ENCODE results near the gene AKAP12.
A peak's percentile ranks its signal among the peaks of the same experiment; 100 is the strongest.
"Not testable (repeated sequence)": the region's sequence is repeated elsewhere in the genome, so short reads cannot be mapped to it uniquely, and the experiment has no call there.

Gene AKAP12

DNA sequence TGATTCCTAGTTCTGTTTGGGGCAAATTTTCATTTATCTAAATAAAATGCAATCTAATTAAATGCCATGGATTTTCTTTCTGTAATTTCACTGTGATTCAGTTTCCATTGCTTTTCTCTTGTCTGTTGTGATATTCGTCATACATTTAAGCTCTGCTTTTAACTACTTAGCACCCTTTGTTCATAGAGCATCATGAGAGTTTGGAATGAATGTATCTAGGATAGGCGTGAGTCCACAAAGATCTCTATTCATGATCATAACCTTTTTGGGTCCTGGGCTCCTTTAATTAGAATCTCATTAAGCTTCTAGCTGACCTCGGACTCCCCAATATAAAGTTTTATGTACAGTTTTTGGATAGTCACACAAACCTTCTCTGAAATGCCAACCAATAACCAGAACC lies 118.7 kb downstream of the AKAP12 start:
- no peak for DNase-seq (ENCODE audit: low read depth, low spot score)
- no peak overlapping the region for H3K4me3 ChIP-seq (ENCODE audit: low read length)

DNA sequence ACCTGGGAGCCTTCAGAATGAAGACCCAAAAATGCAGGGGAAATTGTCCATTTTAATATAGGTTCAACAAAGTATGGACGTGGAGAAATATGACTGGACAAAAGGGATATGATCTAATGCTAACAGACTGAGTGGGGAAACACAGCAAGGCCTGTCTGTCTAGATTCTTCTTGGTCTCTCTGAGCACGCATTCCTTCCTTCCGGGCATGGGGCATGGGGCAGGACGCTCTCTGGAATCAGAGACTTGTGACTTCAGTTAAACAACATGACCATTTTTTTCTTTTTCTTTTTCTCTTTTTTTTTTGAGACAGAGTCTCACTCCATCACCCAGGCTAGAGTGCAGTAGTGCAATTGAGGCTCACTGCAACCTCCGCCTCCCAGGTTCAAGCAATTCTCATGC lies 119.7 kb downstream of the AKAP12 start:
- no peak for DNase-seq (ENCODE audit: low read depth, low spot score)
- no peak overlapping the region for H3K4me3 ChIP-seq (ENCODE audit: low read length)

DNA sequence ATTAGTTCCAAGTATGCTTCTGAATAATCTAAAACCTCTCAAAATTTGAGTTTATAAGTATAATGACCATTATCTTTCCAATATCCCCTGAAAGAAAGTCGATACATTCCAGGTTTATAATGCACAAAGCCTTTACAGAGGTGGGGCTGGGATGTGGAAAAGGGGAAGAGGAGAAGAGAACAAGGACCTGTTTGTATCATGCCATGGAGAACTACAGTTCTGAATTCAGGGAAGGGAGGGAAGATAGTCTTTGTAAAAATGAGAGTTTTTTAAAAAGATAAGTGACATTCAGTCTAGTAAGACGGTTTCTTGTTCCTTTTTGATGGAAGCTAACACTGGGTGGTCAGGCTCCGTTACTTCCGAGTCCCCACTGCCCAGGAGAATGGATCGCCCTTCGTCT lies 125.5 kb downstream of the AKAP12 start:
- no peak for DNase-seq (ENCODE audit: low read depth, low spot score)
- no peak overlapping the region for H3K4me3 ChIP-seq (ENCODE audit: low read length)

DNA sequence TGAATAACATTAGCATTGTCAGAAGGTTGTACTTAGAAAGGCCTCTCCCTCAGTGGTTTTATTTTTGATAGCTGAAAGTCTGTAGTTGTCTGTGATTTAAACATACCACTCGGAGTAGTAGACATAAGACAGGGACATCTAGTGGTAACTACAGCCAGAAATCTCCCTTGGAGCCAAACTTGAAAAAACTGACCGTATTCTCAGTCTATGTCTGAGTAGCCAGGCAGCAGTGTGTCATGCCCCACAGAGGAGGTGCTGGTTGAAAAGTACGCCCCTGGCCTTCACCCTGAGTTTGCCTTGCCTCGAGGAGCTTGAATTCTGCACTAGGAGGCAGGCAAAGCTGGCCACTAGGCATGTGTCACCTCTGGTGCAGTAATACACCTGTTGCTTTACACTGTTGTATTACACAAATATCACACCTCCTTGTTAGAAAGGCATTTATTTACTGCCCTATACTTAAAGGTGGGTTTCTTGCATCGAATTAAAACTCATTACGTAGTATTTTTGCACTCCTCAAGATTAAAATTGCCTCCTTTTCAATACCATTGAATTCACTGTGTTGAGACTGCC lies 130.8 kb downstream of the AKAP12 start:
- no peak for DNase-seq (ENCODE audit: low read depth, low spot score)
- H3K4me3 ChIP-seq (ENCODE audit: low read length): no peak overlapping the region

DNA sequence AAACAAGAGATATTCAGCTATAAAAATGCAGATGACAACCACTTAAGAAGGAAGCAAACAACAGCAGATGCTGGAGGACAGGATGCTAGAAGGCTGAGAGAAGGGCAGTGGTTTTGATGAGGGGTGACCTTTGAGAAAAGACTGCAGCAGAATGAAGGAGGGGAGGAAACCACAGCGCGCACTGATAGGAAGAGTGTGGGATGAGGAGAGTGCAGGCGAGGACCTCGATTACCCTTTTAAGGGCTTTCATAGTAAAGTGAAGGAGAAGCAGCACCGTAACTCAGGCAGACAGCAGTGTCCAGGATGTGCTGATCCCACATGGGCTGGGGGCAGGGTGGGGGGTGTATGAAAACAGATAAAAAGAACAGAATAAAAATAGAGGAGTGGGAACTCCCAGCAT lies 132.4 kb downstream of the AKAP12 start:
- peak; percentile 48 for DNase-seq (ENCODE audit: low read depth, low spot score)
- no peak overlapping the region for H3K4me3 ChIP-seq (ENCODE audit: low read length)

DNA sequence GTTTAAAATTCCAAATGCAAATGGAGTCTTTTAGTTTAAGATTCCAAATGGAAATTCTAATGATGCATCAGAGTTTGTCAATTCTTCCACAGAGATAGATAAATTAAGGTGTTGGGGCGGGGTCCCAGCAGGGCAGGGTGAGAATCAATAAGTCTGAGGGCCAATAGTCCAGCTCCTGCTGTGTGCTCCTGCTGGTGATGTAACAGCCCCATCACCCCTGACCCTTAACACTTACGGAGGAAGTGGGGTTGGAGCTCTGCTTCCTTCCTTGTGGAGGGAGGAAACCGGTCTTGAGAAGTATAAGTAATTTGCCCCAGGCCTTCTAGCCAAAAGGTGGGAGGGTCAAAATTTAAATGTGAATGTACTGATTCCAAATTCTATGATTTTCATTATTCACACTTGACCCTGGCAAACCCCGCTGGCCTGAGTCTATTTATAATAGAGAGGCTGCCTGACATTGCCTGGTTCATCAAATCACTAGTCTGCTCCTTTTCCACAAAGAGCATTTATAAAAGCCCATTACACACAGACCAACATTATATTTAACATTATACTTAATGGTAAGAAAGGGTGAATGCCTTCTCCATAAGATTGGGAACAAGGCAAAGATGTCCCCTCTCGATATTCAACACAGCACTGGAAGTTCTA lies 134.4 kb downstream of the AKAP12 start:
- DNase-seq (ENCODE audit: low read depth, low spot score): no peak

DNA sequence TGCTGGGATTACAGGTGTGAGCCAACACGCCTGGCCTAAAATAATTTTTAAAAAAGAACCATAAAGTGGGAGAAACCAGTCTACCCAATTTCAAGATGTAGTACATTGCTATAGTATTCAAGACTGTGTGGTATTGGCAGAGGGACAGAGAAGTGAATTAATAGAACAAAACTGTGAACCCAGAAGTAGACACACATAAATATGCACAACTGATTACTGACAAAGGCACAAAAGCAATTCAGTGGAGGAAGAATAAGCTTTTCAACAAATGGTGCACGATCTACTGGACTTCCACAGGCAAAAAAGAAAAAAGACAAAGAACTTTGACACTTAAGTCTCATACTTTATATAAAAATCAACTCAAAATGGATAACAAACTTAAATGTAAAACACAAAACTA lies 136.1 kb downstream of the AKAP12 start:
- no peak overlapping the region for H3K4me3 ChIP-seq (ENCODE audit: low read length)
- DNase-seq (ENCODE audit: low read depth, low spot score): no peak

More for the DNA sequence above, 134.4 kb downstream of the AKAP12 start:
- no peak overlapping the region for H3K4me3 ChIP-seq (ENCODE audit: low read length)

GRCh38 chr6:151376440-151376839 lies 136.7 kb downstream of the AKAP12 start:
- H3K4me3 ChIP-seq (ENCODE audit: low read length): no peak overlapping the region
- peak; percentile 50 for DNase-seq (ENCODE audit: low read depth, low spot score)

DNA sequence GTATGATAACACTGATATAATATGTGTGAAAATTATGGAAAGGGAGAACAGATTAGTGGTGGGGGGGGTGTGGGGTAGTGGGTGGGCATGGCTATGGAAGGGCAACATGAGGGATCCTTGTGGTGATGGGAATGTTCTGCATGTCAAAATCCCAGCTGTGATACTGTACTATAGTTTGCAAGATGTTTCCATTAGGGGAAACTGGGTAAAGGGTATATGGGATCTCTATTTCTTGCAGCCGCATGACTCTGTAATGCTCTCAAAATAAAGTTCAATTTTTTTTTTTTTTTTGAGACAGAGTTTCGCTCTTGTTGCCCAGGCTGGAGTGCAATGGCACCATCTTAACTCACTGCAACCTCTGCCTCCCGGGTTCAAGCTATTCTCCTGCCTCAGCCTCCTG lies 137.3 kb downstream of the AKAP12 start:
- no peak for DNase-seq (ENCODE audit: low read depth, low spot score)
- H3K4me3 ChIP-seq (ENCODE audit: low read length): no peak overlapping the region

GRCh38 chr6:151379933-151380847 lies 140.4 kb downstream of the AKAP12 start:
- no peak for DNase-seq (ENCODE audit: low read depth, low spot score)
- no peak overlapping the region for H3K4me3 ChIP-seq (ENCODE audit: low read length)

- no peak overlapping the region for H3K4me3 ChIP-seq (ENCODE audit: low read length)
- no peak for DNase-seq (ENCODE audit: low read depth, low spot score)
Measured at GRCh38 chr6:151380848-151381205, 141.1 kb downstream of the AKAP12 start.

- no peak for DNase-seq (ENCODE audit: low read depth, low spot score)
- H3K4me3 ChIP-seq (ENCODE audit: low read length): no peak overlapping the region
Measured at GRCh38 chr6:151381722-151382121, 142.0 kb downstream of the AKAP12 start.

DNA sequence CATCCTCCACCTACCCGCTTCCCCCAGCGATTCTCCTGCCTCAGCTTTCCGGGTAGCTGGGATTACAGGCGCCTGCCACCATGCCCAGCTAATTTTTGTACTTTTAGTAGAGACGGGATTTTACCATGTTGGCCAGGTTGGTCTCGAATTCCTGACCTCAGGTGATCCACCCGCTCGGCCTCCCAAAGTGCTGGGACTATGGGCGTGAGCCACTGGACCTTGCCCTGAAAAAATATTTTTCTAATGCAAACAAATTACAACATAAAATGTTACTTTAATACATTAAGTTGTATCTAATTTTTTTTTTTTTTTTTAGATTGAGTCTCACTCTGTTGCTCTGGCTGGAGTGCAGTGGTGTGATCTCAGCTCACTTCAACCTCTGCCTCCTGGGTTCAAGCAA lies 142.9 kb downstream of the AKAP12 start:
- H3K4me3 ChIP-seq (ENCODE audit: low read length); DNase-seq (ENCODE audit: low read depth, low spot score): not testable (repeated sequence)

DNA sequence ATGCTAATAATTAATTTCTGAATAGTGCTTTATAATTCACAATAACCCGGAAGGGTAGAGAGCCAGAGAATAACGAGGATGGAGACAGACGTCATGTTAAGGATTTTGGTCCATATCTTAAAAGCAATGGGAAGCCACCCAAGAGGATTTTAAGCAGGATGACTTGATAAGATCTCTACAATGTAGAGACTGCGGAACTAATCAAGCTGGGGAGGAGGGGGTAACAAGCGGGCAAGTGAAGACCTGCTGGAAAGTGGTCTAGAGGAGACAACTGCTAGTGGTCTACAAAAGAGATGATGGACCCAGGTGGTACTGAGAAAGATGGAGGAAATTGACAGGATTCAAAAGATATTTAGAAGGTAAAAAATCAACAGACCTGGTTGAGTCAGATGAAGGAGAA lies 144.4 kb downstream of the AKAP12 start:
- H3K4me3 ChIP-seq (ENCODE audit: low read length): no peak overlapping the region
- no peak for DNase-seq (ENCODE audit: low read depth, low spot score)

DNA sequence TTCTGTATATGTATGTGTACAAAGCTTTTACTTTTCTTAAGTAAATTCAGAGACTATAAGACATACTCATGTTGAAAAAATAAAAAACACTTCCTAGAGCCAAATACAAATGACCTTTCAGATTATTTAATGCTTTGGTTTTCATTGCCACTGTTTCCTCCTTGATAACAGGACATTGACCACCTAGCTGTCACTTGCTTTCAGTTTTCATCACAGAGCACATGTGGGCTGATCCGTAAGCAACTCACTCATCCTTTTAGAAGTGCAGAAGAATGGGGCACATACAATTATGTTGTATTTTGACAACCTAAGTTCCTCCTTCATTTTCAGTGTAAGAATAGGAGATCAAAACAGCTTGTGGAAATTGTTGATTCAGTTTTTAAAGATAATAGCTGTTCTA lies 145.4 kb downstream of the AKAP12 start:
- no peak overlapping the region for H3K4me3 ChIP-seq (ENCODE audit: low read length)
- no peak for DNase-seq (ENCODE audit: low read depth, low spot score)

- DNase-seq (ENCODE audit: low read depth, low spot score): no peak
- H3K4me3 ChIP-seq (ENCODE audit: low read length): no peak overlapping the region
Measured at GRCh38 chr6:151387175-151387970, 147.6 kb downstream of the AKAP12 start.

- H3K4me3 ChIP-seq (ENCODE audit: low read length): no peak overlapping the region
- DNase-seq (ENCODE audit: low read depth, low spot score): no peak
Measured at GRCh38 chr6:151388236-151388635, 148.5 kb downstream of the AKAP12 start.

DNA sequence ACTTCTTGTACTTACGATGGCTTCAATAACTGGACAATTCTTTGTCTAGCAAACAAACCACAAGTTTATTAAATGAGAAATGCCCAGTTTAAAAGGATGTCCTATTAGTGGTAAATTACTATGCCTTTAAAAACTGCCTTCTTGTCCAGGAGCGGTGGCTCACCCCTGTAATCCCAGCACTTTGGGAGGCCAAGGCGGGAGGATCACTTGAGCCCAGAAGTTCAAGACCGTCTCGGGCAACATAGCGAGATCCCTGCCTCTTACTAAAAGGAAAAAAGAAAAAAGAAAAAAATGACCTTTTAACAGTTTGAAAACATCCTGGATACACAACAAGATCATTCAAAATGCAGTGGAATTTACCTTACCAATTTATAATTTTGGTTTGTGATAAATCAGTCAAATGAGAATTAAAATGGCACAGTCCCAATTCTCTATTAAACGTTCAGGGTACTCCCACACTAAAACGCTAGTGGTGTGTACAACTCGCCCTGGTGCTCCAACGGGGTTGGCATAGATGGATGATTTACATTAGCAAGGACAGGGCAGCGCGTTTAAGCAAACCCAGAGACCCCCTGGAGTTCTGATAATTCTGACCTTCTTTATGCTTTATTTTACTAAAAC lies 149.3 kb downstream of the AKAP12 start:
- H3K4me3 ChIP-seq (ENCODE audit: low read length): peak overlapping the region; percentile 89
- peak; percentile 19 for DNase-seq (ENCODE audit: low read depth, low spot score)

- no peak for DNase-seq (ENCODE audit: low read depth, low spot score)
- peak overlapping the region; percentile 89 for H3K4me3 ChIP-seq (ENCODE audit: low read length)
Measured at GRCh38 chr6:151389618-151390275, 150.0 kb downstream of the AKAP12 start.

Data from Jurkat, Clone E6-1 (cell line).